Measurements from ENCODE around the gene CAB39.
"Not testable (repeated sequence)": the region's sequence is repeated elsewhere in the genome, so short reads cannot be mapped to it uniquely, and the experiment has no call there.

DNA sequence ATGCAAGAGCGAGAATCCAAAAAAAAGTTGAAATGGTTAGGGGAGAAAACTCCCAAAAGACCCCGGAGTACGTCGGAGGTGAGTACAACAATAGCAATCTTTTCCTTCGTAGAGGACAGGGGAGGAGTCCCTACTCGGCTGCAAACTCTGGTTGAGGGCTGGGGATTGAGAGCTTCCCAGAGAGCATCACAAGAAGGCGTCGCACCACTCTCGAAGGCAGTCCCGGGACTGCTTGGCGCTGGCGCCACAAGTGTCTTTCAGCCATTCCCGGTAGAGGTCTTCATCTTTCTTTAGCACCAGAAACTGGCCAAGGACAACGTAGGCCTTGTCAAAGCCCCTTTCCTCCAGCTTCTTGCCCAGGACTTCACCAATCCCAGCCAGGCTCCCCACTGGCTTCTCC lies 12.3 kb downstream of the CAB39 start:
- not testable (repeated sequence) for TF ChIP-seq ARNT (IDR thresholded peaks at IDR 0.05); HDGF (IDR thresholded peaks at IDR 0.05; ENCODE audit: borderline replicate concordance); ELF4 (IDR thresholded peaks at IDR 0.05); SP1 (IDR thresholded peaks at IDR 0.05); BHLHE40 (IDR thresholded peaks at IDR 0.05; ENCODE audit: borderline replicate concordance); FOXM1 (IDR thresholded peaks at IDR 0.05; ENCODE audit: borderline replicate concordance); SUZ12 (IDR thresholded peaks at IDR 0.05); FOXK2 (IDR thresholded peaks at IDR 0.05); TARDBP (IDR thresholded peaks at IDR 0.05); FOXA1 (IDR thresholded peaks at IDR 0.05)
- TF ChIP-seq, protein P1, sequence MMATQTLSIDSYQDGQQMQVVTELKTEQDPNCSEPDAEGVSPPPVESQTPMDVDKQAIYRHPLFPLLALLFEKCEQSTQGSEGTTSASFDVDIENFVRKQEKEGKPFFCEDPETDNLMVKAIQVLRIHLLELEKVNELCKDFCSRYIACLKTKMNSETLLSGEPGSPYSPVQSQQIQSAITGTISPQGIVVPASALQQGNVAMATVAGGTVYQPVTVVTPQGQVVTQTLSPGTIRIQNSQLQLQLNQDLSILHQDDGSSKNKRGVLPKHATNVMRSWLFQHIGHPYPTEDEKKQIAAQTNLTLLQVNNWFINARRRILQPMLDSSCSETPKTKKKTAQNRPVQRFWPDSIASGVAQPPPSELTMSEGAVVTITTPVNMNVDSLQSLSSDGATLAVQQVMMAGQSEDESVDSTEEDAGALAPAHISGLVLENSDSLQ (IDR thresholded peaks at IDR 0.05) = not testable (repeated sequence)
